Measurements from ENCODE around the gene ZNF560.

DNA sequence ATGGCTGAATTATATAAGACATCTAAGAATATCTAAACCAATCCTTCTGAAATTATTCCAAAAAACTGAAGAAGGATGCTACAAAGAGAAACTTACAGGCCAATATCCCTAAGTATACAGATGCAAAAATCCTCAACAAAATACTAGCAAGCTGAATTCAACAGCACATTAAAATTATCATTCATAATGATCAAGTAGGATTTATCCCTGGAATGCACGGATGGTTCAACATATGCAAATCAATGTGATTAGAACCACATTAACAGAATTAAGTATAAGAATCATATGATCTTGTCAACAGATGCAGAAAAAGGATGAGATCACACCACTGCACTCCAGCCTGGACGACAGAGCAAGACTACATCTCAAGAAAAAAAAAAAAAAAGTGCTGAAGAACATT, 13.3 kb downstream of the ZNF560 start:
- TF ChIP-seq, protein P1, sequence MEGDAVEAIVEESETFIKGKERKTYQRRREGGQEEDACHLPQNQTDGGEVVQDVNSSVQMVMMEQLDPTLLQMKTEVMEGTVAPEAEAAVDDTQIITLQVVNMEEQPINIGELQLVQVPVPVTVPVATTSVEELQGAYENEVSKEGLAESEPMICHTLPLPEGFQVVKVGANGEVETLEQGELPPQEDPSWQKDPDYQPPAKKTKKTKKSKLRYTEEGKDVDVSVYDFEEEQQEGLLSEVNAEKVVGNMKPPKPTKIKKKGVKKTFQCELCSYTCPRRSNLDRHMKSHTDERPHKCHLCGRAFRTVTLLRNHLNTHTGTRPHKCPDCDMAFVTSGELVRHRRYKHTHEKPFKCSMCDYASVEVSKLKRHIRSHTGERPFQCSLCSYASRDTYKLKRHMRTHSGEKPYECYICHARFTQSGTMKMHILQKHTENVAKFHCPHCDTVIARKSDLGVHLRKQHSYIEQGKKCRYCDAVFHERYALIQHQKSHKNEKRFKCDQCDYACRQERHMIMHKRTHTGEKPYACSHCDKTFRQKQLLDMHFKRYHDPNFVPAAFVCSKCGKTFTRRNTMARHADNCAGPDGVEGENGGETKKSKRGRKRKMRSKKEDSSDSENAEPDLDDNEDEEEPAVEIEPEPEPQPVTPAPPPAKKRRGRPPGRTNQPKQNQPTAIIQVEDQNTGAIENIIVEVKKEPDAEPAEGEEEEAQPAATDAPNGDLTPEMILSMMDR (IDR thresholded peaks at IDR 0.05): no peak
- TF ChIP-seq ZNF232 (CRISPR knock-in tag; IDR thresholded peaks at IDR 0.05): no peak
- TF ChIP-seq ZNF416 (CRISPR knock-in tag; IDR thresholded peaks at IDR 0.05): no peak
- TF ChIP-seq RORB (CRISPR knock-in tag; IDR thresholded peaks at IDR 0.05): no peak
- TF ChIP-seq ZBTB21 (CRISPR knock-in tag; IDR thresholded peaks at IDR 0.05; ENCODE audit: borderline replicate concordance): no peak
- no peak for TF ChIP-seq ETV6 (CRISPR knock-in tag; IDR thresholded peaks at IDR 0.05)
- no peak for TF ChIP-seq CREB1 (CRISPR knock-in tag; IDR thresholded peaks at IDR 0.05)
- TF ChIP-seq, protein P2, sequence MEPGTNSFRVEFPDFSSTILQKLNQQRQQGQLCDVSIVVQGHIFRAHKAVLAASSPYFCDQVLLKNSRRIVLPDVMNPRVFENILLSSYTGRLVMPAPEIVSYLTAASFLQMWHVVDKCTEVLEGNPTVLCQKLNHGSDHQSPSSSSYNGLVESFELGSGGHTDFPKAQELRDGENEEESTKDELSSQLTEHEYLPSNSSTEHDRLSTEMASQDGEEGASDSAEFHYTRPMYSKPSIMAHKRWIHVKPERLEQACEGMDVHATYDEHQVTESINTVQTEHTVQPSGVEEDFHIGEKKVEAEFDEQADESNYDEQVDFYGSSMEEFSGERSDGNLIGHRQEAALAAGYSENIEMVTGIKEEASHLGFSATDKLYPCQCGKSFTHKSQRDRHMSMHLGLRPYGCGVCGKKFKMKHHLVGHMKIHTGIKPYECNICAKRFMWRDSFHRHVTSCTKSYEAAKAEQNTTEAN (CRISPR knock-in tag; IDR thresholded peaks at IDR 0.05): no peak
- TF ChIP-seq, protein P3, sequence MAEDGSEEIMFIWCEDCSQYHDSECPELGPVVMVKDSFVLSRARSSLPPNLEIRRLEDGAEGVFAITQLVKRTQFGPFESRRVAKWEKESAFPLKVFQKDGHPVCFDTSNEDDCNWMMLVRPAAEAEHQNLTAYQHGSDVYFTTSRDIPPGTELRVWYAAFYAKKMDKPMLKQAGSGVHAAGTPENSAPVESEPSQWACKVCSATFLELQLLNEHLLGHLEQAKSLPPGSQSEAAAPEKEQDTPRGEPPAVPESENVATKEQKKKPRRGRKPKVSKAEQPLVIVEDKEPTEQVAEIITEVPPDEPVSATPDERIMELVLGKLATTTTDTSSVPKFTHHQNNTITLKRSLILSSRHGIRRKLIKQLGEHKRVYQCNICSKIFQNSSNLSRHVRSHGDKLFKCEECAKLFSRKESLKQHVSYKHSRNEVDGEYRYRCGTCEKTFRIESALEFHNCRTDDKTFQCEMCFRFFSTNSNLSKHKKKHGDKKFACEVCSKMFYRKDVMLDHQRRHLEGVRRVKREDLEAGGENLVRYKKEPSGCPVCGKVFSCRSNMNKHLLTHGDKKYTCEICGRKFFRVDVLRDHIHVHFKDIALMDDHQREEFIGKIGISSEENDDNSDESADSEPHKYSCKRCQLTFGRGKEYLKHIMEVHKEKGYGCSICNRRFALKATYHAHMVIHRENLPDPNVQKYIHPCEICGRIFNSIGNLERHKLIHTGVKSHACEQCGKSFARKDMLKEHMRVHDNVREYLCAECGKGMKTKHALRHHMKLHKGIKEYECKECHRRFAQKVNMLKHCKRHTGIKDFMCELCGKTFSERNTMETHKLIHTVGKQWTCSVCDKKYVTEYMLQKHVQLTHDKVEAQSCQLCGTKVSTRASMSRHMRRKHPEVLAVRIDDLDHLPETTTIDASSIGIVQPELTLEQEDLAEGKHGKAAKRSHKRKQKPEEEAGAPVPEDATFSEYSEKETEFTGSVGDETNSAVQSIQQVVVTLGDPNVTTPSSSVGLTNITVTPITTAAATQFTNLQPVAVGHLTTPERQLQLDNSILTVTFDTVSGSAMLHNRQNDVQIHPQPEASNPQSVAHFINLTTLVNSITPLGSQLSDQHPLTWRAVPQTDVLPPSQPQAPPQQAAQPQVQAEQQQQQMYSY (CRISPR knock-in tag; IDR thresholded peaks at IDR 0.05): no peak
- TF ChIP-seq NR3C1 (CRISPR knock-in tag; conservative IDR thresholded peaks at IDR 0.05; ENCODE audit: low read depth): no peak
- TF ChIP-seq, protein P4, sequence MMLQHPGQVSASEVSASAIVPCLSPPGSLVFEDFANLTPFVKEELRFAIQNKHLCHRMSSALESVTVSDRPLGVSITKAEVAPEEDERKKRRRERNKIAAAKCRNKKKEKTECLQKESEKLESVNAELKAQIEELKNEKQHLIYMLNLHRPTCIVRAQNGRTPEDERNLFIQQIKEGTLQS (CRISPR knock-in tag; conservative IDR thresholded peaks at IDR 0.05): no peak
- TF ChIP-seq MXD4 (CRISPR knock-in tag; IDR thresholded peaks at IDR 0.05; ENCODE audit: borderline replicate concordance): no peak
- no peak for TF ChIP-seq FOXK1 (CRISPR knock-in tag; IDR thresholded peaks at IDR 0.05)
